ENCODE measurements around the gene POLR1C. TPM values are rescaled to one million over a fixed set of nuclear protein-coding genes. Genes with fewer than 3 reads are reported as not detected.

POLR1C gene
- total RNA-seq, 4 donors from 2014 or later: 9.1 to 30.3 (median 17.6) TPM

DNA sequence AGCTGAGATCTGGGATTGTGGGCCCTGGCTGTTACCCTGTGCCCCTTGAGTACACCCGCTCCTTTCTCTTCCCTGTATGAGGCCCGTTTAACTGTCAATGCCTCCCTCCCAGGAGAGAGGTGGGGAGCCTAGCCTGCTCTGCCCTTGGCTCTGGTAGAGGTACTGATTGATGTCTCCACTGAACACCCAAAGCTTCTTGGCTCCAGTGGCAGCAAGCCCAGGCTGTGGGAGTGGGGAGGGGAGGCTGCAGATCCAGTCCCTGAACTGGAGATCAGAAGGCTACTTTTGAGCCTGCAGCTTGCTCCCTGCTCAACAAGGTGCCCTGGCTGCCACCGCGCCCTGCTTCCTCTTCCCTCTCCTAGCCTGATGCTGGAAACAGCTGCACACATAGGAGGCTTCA, 14.2 kb upstream of the POLR1C start:
- WGBS: 83% methylated on average over 4 of the region's 4 CpGs
- no peak overlapping the region for H3K27ac ChIP-seq (replicated peaks in 1 of 4)
- peaks cover 9 to 31% (median 30%) of the 10 kb centered on the region in 4 donors for H3K4me1 ChIP-seq
- H3K36me3 ChIP-seq: peaks cover 56 to 82% (median 79%) of the 10 kb centered on the region in 4 donors
- DNase-seq (ENCODE audit: extremely low spot score): no peak
- intact Hi-C loops (cut with DNase I): no loop called here
- no peaks in the 10 kb centered on the region for H3K9me3 ChIP-seq
- no peaks in the 10 kb centered on the region for H3K27me3 ChIP-seq
- no peak for TF ChIP-seq POLR2A (IDR thresholded peaks at IDR 0.05; ENCODE audit: low read depth)
- no peak for TF ChIP-seq POLR2AphosphoS5 (IDR thresholded peaks at IDR 0.05)
- TF ChIP-seq EP300 (IDR thresholded peaks at IDR 0.05): no peak
- TF ChIP-seq CTCF (IDR thresholded peaks at IDR 0.05): no peak
- no peak overlapping the region for H3K4me3 ChIP-seq

DNA sequence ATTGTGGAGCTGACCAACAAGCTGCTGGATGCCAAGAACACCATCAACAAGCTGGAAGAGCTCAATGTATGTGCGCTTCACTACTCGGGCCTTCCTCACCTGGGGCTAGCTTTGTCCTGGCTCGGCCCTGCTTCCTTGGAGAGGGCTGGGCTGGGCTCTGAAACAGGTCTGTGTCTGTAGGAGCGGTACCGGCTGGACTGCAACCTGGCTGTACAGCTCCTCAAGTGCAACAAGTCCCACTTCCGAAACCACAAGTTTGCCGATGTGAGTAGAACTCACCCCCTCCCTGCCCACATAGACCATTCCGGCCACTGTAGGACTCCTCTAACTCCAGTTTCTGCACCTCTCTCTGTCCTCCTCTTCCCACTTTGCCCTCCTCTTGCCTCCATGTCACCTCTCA, 13.4 kb upstream of the POLR1C start:
- 81% methylated on average over 7 of the region's 8 CpGs for WGBS
- Histone ChIP-seq H3K27ac (replicated peaks in 1 of 4) (no peak overlapping the region), H3K4me1 (peaks cover 11 to 30% (median 29%) of the 10 kb centered on the region in 4 donors), H3K4me3 (no peak overlapping the region), H3K27me3 (peaks cover 0 to 6% (median 0%) of the 10 kb centered on the region in 4 donors), H3K9me3 (no peaks in the 10 kb centered on the region), H3K36me3 (peaks cover 56 to 75% (median 74%) of the 10 kb centered on the region in 4 donors)
- no peak for DNase-seq (ENCODE audit: extremely low spot score)
- TF ChIP-seq CTCF (IDR thresholded peaks at IDR 0.05): no peak
- no peak for TF ChIP-seq POLR2AphosphoS5 (IDR thresholded peaks at IDR 0.05)
- no peak for TF ChIP-seq POLR2A (IDR thresholded peaks at IDR 0.05; ENCODE audit: low read depth)
- no peak for TF ChIP-seq EP300 (IDR thresholded peaks at IDR 0.05)
- intact Hi-C loops (cut with DNase I): no loop called here

- no peak for TF ChIP-seq POLR2AphosphoS5 (IDR thresholded peaks at IDR 0.05)
- no peak for TF ChIP-seq CTCF (IDR thresholded peaks at IDR 0.05)
- no peak for TF ChIP-seq EP300 (IDR thresholded peaks at IDR 0.05)
- TF ChIP-seq POLR2A (IDR thresholded peaks at IDR 0.05; ENCODE audit: low read depth): no peak
- Histone ChIP-seq H3K36me3 (peaks cover 42 to 60% (median 59%) of the 10 kb centered on the region in 4 donors), H3K9me3 (no peaks in the 10 kb centered on the region), H3K27me3 (peaks cover 0 to 6% (median 0%) of the 10 kb centered on the region in 4 donors), H3K4me3 (no peak overlapping the region), H3K4me1 (peaks cover 25 to 29% (median 27%) of the 10 kb centered on the region in 4 donors), H3K27ac (replicated peaks in 1 of 4) (no peak overlapping the region)
- intact Hi-C loops (cut with DNase I): loop anchor here (5.0 kb wide), 1 partner anchor 243 kb away; no protein-coding TSS in a partner anchor
- WGBS: 95% methylated on average over 13 of the region's 26 CpGs
- DNase-seq (ENCODE audit: extremely low spot score): no peak
Measured at GRCh38 chr6:43504756-43505593, 11.9 kb upstream of the POLR1C start.

DNA sequence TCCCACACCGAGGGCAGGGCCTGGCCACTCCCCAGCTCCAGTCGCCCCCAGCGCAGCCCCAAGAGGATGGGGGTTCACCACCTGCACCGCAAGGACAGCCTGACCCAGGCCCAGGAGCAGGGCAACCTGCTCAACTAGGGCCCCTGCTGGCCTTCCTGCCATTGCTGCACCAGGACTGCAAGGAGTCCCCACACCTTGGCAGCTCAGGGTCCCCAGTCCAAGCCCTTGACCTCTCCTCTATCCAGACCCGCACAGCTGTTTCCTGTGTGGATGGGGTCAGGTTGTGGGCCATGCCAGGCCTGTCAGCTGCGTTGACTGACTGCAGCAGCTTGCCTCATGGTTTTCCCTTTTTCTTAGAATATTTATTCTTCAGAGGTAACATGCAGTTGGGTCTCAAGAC, 11.2 kb upstream of the POLR1C start:
- 82% methylated on average over 3 of the region's 6 CpGs for WGBS
- no peak for DNase-seq (ENCODE audit: extremely low spot score)
- Histone ChIP-seq H3K4me1 (peaks cover 24 to 33% (median 26%) of the 10 kb centered on the region in 4 donors), H3K4me3 (no peak overlapping the region), H3K27ac (replicated peaks in 1 of 4) (no peak overlapping the region), H3K9me3 (no peaks in the 10 kb centered on the region), H3K36me3 (peaks cover 36 to 52% (median 52%) of the 10 kb centered on the region in 4 donors), H3K27me3 (peaks cover 0 to 6% (median 0%) of the 10 kb centered on the region in 4 donors)
- no peak for TF ChIP-seq POLR2AphosphoS5 (IDR thresholded peaks at IDR 0.05)
- TF ChIP-seq CTCF (IDR thresholded peaks at IDR 0.05): no peak
- no peak for TF ChIP-seq EP300 (IDR thresholded peaks at IDR 0.05)
- no peak for TF ChIP-seq POLR2A (IDR thresholded peaks at IDR 0.05; ENCODE audit: low read depth)
- intact Hi-C loops (cut with DNase I): loop anchor here (2.0 to 5.0 kb wide), 2 partner anchors 51 to 243 kb away; partner anchors contain the start of gene DLK2

Data from esophagus muscularis mucosa (tissue), 4 donors.